Activated CD8-positive, alpha-beta T cell treated with anti-CD3 and anti-CD28 coated beads, Interleukin-2, amount 10 ng/mL, durations not matched to agents 7 days and 5 days (primary cell): ENCODE data around the gene PSD. TPM values are rescaled to one million over a fixed set of nuclear protein-coding genes. Genes with fewer than 3 reads are reported as not detected.

Experiments
- ATAC-seq: fragments of 150-1000 bp; cut with Tn5 transposase; one replicate; pipeline ENCODE4 v1.10.0; 2021; ENCODE audit warnings: moderate library complexity
- CTCF ChIA-PET: fragments of 350-600 bp; sonication (Branson Sonifier 250); formaldehyde crosslinking; loops from one replicate; lab custom pipeline; 2021; ENCODE audit warnings: antibody characterized with exemption; lab: Charles Lee
- POLR2A ChIA-PET: fragments of 350-600 bp; sonication (Branson Sonifier 250); formaldehyde crosslinking; loops from one replicate; lab custom pipeline; 2021; ENCODE audit warnings: antibody characterized with exemption; lab: Charles Lee
- DNase-seq: peaks from one replicate; pipeline ENCODE4 v3.0.0-alpha.2; 2020
- H3K27ac Mint-ChIP-seq: one replicate; pipeline ENCODE4 v1.8.0; 2021; ENCODE audit warnings: mild to moderate bottlenecking, mixed read lengths
- H3K27me3 Mint-ChIP-seq: one replicate; pipeline ENCODE4 v1.8.0; 2021; ENCODE audit warnings: low read depth, mixed read lengths
- H3K36me3 Mint-ChIP-seq: one replicate; pipeline ENCODE4 v1.8.0; 2021; ENCODE audit warnings: low read depth, mixed read lengths
- H3K4me1 Mint-ChIP-seq: one replicate; pipeline ENCODE4 v1.8.0; 2021; ENCODE audit warnings: low read depth, mixed read lengths
- H3K4me3 Mint-ChIP-seq: one replicate; pipeline ENCODE4 v1.8.0; 2021; ENCODE audit warnings: mild to moderate bottlenecking, mixed read lengths
- H3K9me3 Mint-ChIP-seq: one replicate; pipeline ENCODE4 v1.8.0; 2022; ENCODE audit warnings: mixed read lengths; ENCODE audit not compliant: insufficient read depth
- total RNA-seq, 2 experiments: library from RNA; stranded (reverse); gene quantifications; one replicate each; pipeline ENCODE4 v1.2.3, GENCODE V29; 2021

Gene PSD
- 1 to 10 TPM in 1 of 2 experiments, under 1 TPM in 1; 0.92 to 1.6 TPM for total RNA-seq

GRCh38 chr10:102418622-102419268 is at the start of gene PSD:
Gene PSD (minus strand): TSS chr10:102418785. CDS start chr10:102417038, 1,747 bp downstream.
- Mint-ChIP-seq H3K4me1 (peaks cover 42% of the 10 kb centered on the region), H3K9me3 (no peaks in the 10 kb centered on the region), H3K27me3 (peaks cover 14% of the 10 kb centered on the region), H3K36me3 (peaks cover 8% of the 10 kb centered on the region), H3K27ac (peak within 1 kb of the TSS; percentile 15), H3K4me3 (peak within 1 kb of the TSS; percentile 94)
- CTCF ChIA-PET, result interaction anchor here (1.0 kb wide), 1 partner anchor 60 kb away, joined by 3 read pairs; no protein-coding TSS in a partner anchor
- POLR2A ChIA-PET, result no interaction called here
- ATAC-seq, result no peak
- DNase-seq, result no peak

- POLR2A ChIA-PET, result no interaction called here
- ATAC-seq (no peak), DNase-seq (no peak)
- peaks cover 17% of the 10 kb centered on the region for H3K4me1 Mint-ChIP-seq
- no peaks in the 10 kb centered on the region for H3K9me3 Mint-ChIP-seq
- no peak overlapping the region for H3K4me3 Mint-ChIP-seq
- H3K27ac Mint-ChIP-seq, result no peak overlapping the region
- peaks cover 12% of the 10 kb centered on the region for H3K36me3 Mint-ChIP-seq
- H3K27me3 Mint-ChIP-seq, result no peaks in the 10 kb centered on the region
- CTCF ChIA-PET, result interaction anchor here (1.0 to 1.5 kb wide), 3 partner anchors 10 to 116 kb away, joined by 3 to 8 read pairs (median 5); no protein-coding TSS in a partner anchor
Observed at GRCh38 chr10:102467971-102468438, 49.4 kb upstream of the PSD start.

- Mint-ChIP-seq H3K27ac (no peak overlapping the region), H3K36me3 (peaks cover 9% of the 10 kb centered on the region), H3K4me1 (peaks cover 18% of the 10 kb centered on the region), H3K9me3 (no peaks in the 10 kb centered on the region), H3K4me3 (no peak overlapping the region), H3K27me3 (no peaks in the 10 kb centered on the region)
- DNase-seq (no peak), ATAC-seq (no peak)
- CTCF ChIA-PET, result interaction anchor here (1.0 kb wide), 1 partner anchor 11 kb away, joined by 3 read pairs; no protein-coding TSS in a partner anchor
- POLR2A ChIA-PET, result no interaction called here
Observed at GRCh38 chr10:102467318-102467717, 48.7 kb upstream of the PSD start.

- POLR2A ChIA-PET, result interaction anchor here (1.2 kb wide), 1 partner anchor 14 kb away, joined by 3 read pairs; the partner anchor contains the start of gene C10orf95
- no peak for ATAC-seq
Observed at GRCh38 chr10:102465466-102465865, 46.9 kb upstream of the PSD start.

GRCh38 chr10:102463983-102464382 is 45.4 kb upstream of the PSD start:
- ATAC-seq (no peak), DNase-seq (no peak)
- Mint-ChIP-seq H3K4me1 (peaks cover 35% of the 10 kb centered on the region), H3K9me3 (no peaks in the 10 kb centered on the region), H3K36me3 (peaks cover 2% of the 10 kb centered on the region), H3K4me3 (no peak overlapping the region), H3K27ac (no peak overlapping the region), H3K27me3 (no peaks in the 10 kb centered on the region)
- CTCF ChIA-PET, result interaction anchor here (1.0 to 4.3 kb wide), 5 partner anchors 12 to 233 kb away, joined by 3 to 25 read pairs (median 7); partner anchors contain the start of genes C10orf95 and SUFU
- POLR2A ChIA-PET, result interaction anchor here (1.2 to 2.7 kb wide), 3 partner anchors 10 to 14 kb away, joined by 3 to 10 read pairs (median 5); no protein-coding TSS in a partner anchor

More at GRCh38 chr10:102465466-102465865, 46.9 kb upstream of the PSD start:
- Mint-ChIP-seq H3K27me3 (no peaks in the 10 kb centered on the region), H3K9me3 (no peaks in the 10 kb centered on the region), H3K36me3 (peaks cover 7% of the 10 kb centered on the region), H3K4me3 (no peak overlapping the region), H3K4me1 (peaks cover 37% of the 10 kb centered on the region), H3K27ac (no peak overlapping the region)
- no peak for DNase-seq
- CTCF ChIA-PET, result interaction anchor here (1.1 to 3.4 kb wide), 3 partner anchors 13 to 234 kb away, joined by 4 to 11 read pairs (median 6); no protein-coding TSS in a partner anchor

- ATAC-seq, result no peak
- DNase-seq, result no peak
- no peaks in the 10 kb centered on the region for H3K9me3 Mint-ChIP-seq
- peaks cover 2% of the 10 kb centered on the region for H3K36me3 Mint-ChIP-seq
- peaks cover 32% of the 10 kb centered on the region for H3K4me1 Mint-ChIP-seq
- H3K4me3 Mint-ChIP-seq, result peak overlapping the region; percentile 90
- POLR2A ChIA-PET, result interaction anchor here (1.2 to 2.7 kb wide), 7 partner anchors 9 to 69 kb away, joined by 3 to 25 read pairs (median 9); partner anchors contain the start of genes C10orf95 and FBXL15
- no peaks in the 10 kb centered on the region for H3K27me3 Mint-ChIP-seq
- no peak overlapping the region for H3K27ac Mint-ChIP-seq
- CTCF ChIA-PET, result interaction anchor here (0.9 to 4.3 kb wide), 13 partner anchors 11 to 232 kb away, joined by 3 to 25 read pairs (median 6); partner anchors contain the start of genes C10orf95, CUEDC2 and SUFU
Observed at GRCh38 chr10:102462512-102463054, 44.0 kb upstream of the PSD start.

GRCh38 chr10:102461187-102462054 is 42.8 kb upstream of the PSD start:
- Mint-ChIP-seq H3K4me3 (peak overlapping the region; percentile 90), H3K4me1 (peaks cover 32% of the 10 kb centered on the region), H3K9me3 (no peaks in the 10 kb centered on the region), H3K27ac (peak overlapping the region; percentile 79), H3K36me3 (peaks cover 2% of the 10 kb centered on the region), H3K27me3 (no peaks in the 10 kb centered on the region)
- POLR2A ChIA-PET, result interaction anchor here (0.6 to 2.7 kb wide), 12 partner anchors 8 to 68 kb away, joined by 3 to 25 read pairs (median 5); partner anchors contain the start of genes C10orf95, CUEDC2, FBXL15 and NFKB2
- peak; percentile 94 for DNase-seq
- CTCF ChIA-PET, result interaction anchor here (0.9 to 4.3 kb wide), 17 partner anchors 9 to 309 kb away, joined by 3 to 25 read pairs (median 4); partner anchors contain the start of genes ACTR1A, C10orf95, CUEDC2 and FBXL15
- peak; percentile 97 for ATAC-seq

- H3K27me3 Mint-ChIP-seq, result no peaks in the 10 kb centered on the region
- peak; percentile 34 for DNase-seq
- peaks cover 32% of the 10 kb centered on the region for H3K4me1 Mint-ChIP-seq
- ATAC-seq, result peak; percentile 28
- H3K9me3 Mint-ChIP-seq, result no peaks in the 10 kb centered on the region
- H3K4me3 Mint-ChIP-seq, result peak overlapping the region; percentile 90
- H3K36me3 Mint-ChIP-seq, result peaks cover 8% of the 10 kb centered on the region
- peak overlapping the region; percentile 79 for H3K27ac Mint-ChIP-seq
- CTCF ChIA-PET, result interaction anchor here (0.9 to 4.3 kb wide), 12 partner anchors 9 to 291 kb away, joined by 3 to 25 read pairs (median 6); partner anchors contain the start of genes ACTR1A, C10orf95 and FBXL15
- POLR2A ChIA-PET, result interaction anchor here (0.6 to 2.7 kb wide), 7 partner anchors 10 to 65 kb away, joined by 3 to 25 read pairs (median 4); partner anchors contain the start of genes C10orf95, CUEDC2 and NFKB2
Observed at GRCh38 chr10:102460836-102461186, 42.2 kb upstream of the PSD start.

GRCh38 chr10:102458656-102459055 is 40.1 kb upstream of the PSD start:
- Mint-ChIP-seq H3K27ac (no peak overlapping the region), H3K27me3 (no peaks in the 10 kb centered on the region), H3K9me3 (no peaks in the 10 kb centered on the region), H3K36me3 (peaks cover 16% of the 10 kb centered on the region), H3K4me3 (no peak overlapping the region), H3K4me1 (peaks cover 46% of the 10 kb centered on the region)
- DNase-seq (no peak), ATAC-seq (no peak)
- POLR2A ChIA-PET, result no interaction called here
- CTCF ChIA-PET, result no interaction called here

GRCh38 chr10:102457591-102458150 is 39.1 kb upstream of the PSD start:
- no peaks in the 10 kb centered on the region for H3K27me3 Mint-ChIP-seq
- no peak for ATAC-seq
- ChIA-PET CTCF (interaction anchor here (0.6 to 1.4 kb wide), 2 partner anchors 21 to 378 kb away, joined by 4 to 5 read pairs; no protein-coding TSS in a partner anchor), POLR2A (interaction anchor here (0.6 kb wide), 1 partner anchor 202 kb away, joined by 3 read pairs; no protein-coding TSS in a partner anchor)
- H3K27ac Mint-ChIP-seq, result no peak overlapping the region
- no peak overlapping the region for H3K4me3 Mint-ChIP-seq
- H3K36me3 Mint-ChIP-seq, result peaks cover 22% of the 10 kb centered on the region
- H3K9me3 Mint-ChIP-seq, result no peaks in the 10 kb centered on the region
- DNase-seq, result no peak
- H3K4me1 Mint-ChIP-seq, result peaks cover 48% of the 10 kb centered on the region
